ENCODE measurements around the gene SYN1. TPM values are rescaled to one million over a fixed set of nuclear protein-coding genes. Genes with fewer than 3 reads are reported as not detected.

Gene SYN1
- total RNA-seq, 1 donor from 2014 or later, result 1.9 TPM

GRCh38 chrX:47659421-47659726, 39.7 kb upstream of the SYN1 start:
- H3K27me3 Mint-ChIP-seq (ENCODE audit: unreplicated experiment), result no peaks in the 10 kb centered on the region
- no peak for TF ChIP-seq CTCF (IDR thresholded peaks at IDR 0.05)
- peak overlapping the region; percentile 99 for H3K27ac Mint-ChIP-seq (ENCODE audit: unreplicated experiment)
- peaks cover 13% of the 10 kb centered on the region for H3K4me1 Mint-ChIP-seq (ENCODE audit: unreplicated experiment)
- H3K4me3 Mint-ChIP-seq (ENCODE audit: unreplicated experiment), result peak overlapping the region; percentile 88
- peaks cover 8% of the 10 kb centered on the region for H3K36me3 Mint-ChIP-seq (ENCODE audit: unreplicated experiment)
- no peak for DNase-seq (ENCODE audit: extremely low spot score, unreplicated experiment)
- H3K9me3 Mint-ChIP-seq (ENCODE audit: unreplicated experiment), result peaks cover 7% of the 10 kb centered on the region

GRCh38 chrX:47658684-47659420, 39.2 kb upstream of the SYN1 start, which contains the start of gene UXT:
UXT (minus strand) TSS chrX:47659180; CDS start chrX:47658927, 253 bp downstream.
- no peak for TF ChIP-seq CTCF (IDR thresholded peaks at IDR 0.05)
- H3K27ac Mint-ChIP-seq (ENCODE audit: unreplicated experiment), result peak within 1 kb of the TSS; percentile 99
- no peaks in the 10 kb centered on the region for H3K27me3 Mint-ChIP-seq (ENCODE audit: unreplicated experiment)
- H3K9me3 Mint-ChIP-seq (ENCODE audit: unreplicated experiment), result peaks cover 7% of the 10 kb centered on the region
- peak; percentile 97 for DNase-seq (ENCODE audit: extremely low spot score, unreplicated experiment)
- H3K4me3 Mint-ChIP-seq (ENCODE audit: unreplicated experiment), result peak within 1 kb of the TSS; percentile 88
- peaks cover 8% of the 10 kb centered on the region for H3K36me3 Mint-ChIP-seq (ENCODE audit: unreplicated experiment)
- H3K4me1 Mint-ChIP-seq (ENCODE audit: unreplicated experiment), result peaks cover 13% of the 10 kb centered on the region

GRCh38 chrX:47658301-47658683, 38.6 kb upstream of the SYN1 start:
- peaks cover 8% of the 10 kb centered on the region for H3K36me3 Mint-ChIP-seq (ENCODE audit: unreplicated experiment)
- peaks cover 13% of the 10 kb centered on the region for H3K4me1 Mint-ChIP-seq (ENCODE audit: unreplicated experiment)
- peaks cover 12% of the 10 kb centered on the region for H3K9me3 Mint-ChIP-seq (ENCODE audit: unreplicated experiment)

GRCh38 chrX:47651043-47651905, 31.6 kb upstream of the SYN1 start:
- Mint-ChIP-seq H3K27ac (ENCODE audit: unreplicated experiment) (peak overlapping the region; percentile 97), H3K9me3 (ENCODE audit: unreplicated experiment) (peaks cover 5% of the 10 kb centered on the region), H3K36me3 (ENCODE audit: unreplicated experiment) (peaks cover 10% of the 10 kb centered on the region), H3K4me1 (ENCODE audit: unreplicated experiment) (peaks cover 18% of the 10 kb centered on the region), H3K27me3 (ENCODE audit: unreplicated experiment) (no peaks in the 10 kb centered on the region), H3K4me3 (ENCODE audit: unreplicated experiment) (peak overlapping the region; percentile 81)
- peak; percentile 65 for DNase-seq (ENCODE audit: extremely low spot score, unreplicated experiment)
- no peak for TF ChIP-seq CTCF (IDR thresholded peaks at IDR 0.05)

More at GRCh38 chrX:47658301-47658683, 38.6 kb upstream of the SYN1 start:
- DNase-seq (ENCODE audit: extremely low spot score, unreplicated experiment), result no peak
- Mint-ChIP-seq H3K27ac (ENCODE audit: unreplicated experiment) (peak overlapping the region; percentile 99), H3K27me3 (ENCODE audit: unreplicated experiment) (no peaks in the 10 kb centered on the region), H3K4me3 (ENCODE audit: unreplicated experiment) (peak overlapping the region; percentile 88)
- TF ChIP-seq CTCF (IDR thresholded peaks at IDR 0.05), result no peak

Measured in osteocyte (in vitro differentiated cells).